Amniotic stem cell (primary cell): ENCODE measurements around the gene MEIOB.
"Not testable (repeated sequence)": the region's sequence is repeated elsewhere in the genome, so short reads cannot be mapped to it uniquely, and the experiment has no call there.

Experiments used
- DNase-seq: peaks from one replicate; lab custom pipeline; 2025; lab: John Stamatoyannopoulos, UW

MEIOB gene

DNA sequence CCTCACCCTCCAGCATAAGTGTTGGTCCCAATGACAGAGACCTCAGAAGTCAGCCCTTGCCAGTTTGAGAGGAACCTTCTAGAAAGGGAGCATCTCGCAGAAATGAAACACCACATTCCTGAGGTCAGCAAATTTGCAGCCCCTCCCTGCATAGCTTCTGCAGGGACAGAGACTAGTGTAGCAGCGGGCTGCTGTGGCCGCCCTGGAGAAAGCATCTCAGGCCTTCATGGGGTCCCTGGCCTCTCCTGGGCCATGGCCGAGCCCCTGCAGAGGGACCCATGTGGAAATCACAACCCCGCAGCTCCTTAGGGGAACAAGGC, 34.8 kb upstream of the MEIOB start:
- DNase-seq: no peak

DNA sequence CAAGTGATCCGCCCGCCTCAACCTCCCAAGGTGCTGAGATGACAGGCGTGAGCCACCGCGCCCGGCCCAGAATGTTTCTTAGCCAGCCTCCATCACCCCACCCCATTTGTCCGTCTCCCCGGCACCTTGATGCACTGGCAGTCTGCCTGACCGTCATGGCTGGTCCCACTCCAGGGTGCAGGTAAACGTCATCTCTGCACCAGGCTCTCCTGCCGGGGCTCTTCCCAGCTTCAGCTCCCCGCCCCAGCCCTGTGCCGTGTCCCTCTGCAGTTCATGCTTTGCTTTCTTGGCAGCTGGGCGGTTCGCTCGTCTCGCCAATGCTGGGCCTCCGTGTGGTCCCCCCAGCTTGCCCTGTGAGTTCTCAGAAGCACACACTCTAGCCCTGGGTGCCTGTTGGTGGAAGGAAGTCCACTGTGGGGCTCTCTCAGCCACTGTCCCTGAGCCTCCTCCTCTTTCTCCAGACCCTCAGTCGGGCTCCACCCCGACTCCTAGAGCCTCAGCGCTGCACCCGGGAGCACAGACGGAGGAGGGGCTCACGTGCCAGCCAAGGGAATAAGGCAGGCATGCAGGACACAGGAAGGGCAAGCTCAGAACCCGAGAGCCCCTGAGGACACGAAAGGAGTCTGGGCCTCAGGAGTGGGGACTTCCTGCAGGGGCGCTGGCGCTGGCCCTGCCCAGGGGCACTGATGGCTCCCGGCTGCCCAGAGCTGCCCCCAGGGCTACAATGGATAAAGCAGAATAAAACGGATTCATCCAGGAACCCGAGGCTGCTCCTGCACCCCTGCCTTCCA, 34.3 kb upstream of the MEIOB start:
- no peak for DNase-seq

DNA sequence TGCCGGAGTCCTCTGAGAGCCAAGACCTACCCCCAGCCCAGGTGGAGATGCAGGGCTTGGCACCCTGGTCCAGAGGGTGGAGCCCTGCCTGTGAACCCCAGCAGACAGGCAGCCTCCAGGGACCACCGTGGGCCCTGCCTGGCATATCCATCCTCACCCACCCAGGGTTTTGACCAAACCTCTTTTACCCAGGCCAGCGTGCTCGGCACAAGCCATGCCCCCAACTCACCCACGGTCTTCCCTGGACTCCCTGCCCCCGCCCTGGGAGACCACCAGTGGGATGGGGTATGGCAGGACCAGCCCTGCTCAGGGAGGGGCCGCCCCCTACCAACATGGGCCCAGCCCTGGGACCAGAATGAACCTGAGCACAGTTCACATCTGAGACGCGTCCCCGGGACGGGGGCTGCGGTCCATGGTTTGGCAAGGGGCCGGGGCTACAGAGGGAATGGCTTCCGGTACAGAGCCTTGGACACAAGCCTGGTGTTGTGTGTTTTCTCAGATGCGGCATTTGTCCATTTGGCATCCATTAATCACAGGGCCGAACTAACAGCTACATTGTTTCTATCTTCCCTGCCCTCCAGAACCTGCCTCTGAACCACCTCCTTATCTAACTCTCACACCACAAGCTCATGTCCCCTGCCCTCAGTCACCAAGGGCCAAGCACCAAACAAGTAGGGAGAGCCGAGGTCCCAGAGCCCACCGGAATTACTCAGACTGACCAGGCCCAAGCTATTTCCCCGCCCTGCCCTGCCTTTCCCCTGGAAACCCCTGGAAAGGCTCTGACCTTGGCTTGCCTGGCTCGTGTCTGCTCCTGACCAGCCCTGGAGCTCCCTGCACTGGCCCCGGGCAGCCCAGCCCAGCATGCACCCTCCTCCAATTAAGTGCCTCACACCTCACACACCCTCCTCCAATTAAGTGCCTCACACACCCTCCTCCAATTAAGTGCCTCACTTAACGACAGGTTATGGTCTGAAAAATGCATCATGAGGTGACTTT, 32.2 kb upstream of the MEIOB start:
- DNase-seq: no peak

DNA sequence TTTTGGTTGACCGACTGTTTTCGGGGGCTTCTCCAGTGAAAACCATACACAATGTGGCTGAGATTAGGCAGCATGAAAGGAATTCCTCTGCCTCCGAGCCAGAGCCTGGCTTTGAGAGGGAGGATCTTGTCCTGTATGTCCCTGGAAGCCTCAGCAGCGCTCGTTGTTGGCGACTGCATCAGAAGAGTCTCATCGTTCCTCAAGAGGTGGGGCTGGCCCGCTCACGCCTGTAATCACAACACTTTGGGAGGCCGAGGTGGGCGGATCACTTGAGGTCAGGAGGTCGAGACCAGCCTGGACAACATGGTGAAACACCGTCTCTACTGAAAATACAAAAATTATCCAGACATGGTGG, 31.2 kb upstream of the MEIOB start:
- no peak for DNase-seq

DNA sequence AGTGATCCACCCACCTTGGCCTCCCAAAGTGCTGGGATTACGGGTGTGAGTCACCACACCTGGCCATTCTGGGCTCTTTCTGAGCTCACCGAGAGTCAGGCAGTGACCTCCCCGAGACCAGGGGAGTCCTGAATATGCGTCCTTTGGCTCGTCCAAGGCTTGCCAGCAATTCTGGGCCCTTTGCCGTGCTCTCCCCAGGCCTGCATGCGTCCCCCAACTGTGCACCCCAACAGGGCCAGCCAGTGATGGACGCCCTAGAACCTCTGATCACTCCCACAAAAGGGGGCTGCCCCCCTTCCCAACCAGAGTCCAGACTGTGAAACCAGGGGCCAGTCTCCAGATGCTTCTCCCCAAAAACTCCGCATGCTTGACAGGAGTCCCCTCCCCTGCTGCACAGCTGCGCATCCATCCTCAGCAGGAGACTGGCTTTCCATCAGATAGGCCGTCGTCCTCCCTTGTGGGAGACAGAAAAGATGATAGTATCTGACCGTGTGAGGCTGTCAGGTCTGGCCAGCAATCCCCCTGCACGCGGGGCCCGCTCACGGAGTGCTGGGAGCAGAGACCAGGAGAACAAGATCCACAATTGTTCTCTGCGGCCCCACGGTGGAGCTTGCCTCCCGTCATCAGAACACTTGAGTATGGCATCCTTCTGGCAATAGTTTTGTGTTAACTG, 30.7 kb upstream of the MEIOB start:
- DNase-seq: no peak

DNA sequence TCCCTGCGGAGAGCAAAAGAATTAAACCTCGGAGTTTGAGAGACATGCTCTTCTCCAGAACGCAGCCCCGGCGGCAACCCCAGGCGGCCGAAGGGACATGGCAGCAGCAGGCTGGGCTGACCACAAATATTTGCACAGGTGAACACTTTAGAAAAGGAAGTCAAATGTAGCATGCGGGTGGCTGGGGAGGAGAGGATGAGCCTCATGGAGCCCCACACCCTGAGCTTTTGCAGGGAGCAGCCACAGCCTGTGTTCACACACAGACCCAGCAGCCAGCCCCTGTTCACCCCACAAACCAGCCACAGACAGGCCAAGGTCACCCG, 28.4 kb upstream of the MEIOB start:
- no peak for DNase-seq

DNA sequence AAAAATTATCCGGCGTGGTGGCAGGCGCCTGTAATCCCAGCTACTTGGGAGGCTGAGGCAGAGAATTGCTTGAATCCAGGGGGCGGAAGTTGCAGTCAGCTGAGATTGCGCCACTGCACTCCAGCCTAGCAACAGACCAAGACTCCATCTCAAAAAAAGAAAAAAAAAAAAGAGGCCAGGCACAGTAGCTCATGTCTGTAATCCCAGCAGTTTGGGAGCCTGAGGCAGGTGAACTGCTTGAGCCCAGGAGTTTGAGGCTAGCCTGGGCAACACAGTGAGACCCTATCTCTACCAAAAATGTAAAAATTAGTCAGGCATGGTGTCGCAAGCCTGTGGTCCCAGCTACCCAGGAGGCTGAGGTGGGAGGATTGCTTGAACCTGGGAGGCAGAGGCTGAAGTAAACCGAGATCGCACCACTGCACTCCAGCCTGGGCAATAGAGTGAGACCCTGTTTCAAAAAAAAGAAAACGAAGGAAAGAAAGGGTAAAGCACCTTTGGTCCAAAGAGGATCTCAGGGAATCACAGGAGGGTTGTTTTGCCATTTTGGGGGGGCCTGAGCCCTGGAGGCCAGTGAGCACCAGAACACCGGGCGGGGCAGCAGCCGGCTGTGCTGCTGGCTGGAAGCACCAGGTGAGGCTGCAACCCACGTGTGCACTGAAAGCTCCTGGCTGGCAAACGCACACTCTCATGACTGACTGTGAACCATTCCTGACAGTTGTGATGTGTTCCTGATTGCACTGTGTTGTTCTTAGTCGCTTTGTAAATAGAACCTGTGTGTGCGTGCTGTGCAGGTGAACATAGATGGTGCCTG, 27.9 kb upstream of the MEIOB start:
- no peak for DNase-seq

DNA sequence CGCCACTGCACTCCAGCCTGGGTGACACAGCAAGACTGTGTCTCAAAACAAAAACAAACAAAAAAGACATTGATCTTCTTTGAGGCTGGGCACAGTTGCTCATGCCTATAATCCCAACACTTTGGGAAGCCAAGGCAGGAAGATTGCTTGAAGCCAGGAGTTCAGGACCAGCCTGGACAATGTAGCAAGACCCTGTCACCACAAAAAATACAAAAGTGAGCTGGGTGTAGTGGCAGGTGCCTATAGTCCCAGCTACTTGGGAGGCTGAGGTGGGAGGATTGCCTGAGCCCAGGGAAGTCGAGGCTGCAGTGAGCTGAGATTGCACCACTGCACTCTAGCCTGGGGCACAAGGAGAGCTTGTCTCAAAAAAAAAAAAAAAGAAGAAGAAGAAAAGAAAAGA, 25.7 kb upstream of the MEIOB start:
- not testable (repeated sequence) for DNase-seq

DNA sequence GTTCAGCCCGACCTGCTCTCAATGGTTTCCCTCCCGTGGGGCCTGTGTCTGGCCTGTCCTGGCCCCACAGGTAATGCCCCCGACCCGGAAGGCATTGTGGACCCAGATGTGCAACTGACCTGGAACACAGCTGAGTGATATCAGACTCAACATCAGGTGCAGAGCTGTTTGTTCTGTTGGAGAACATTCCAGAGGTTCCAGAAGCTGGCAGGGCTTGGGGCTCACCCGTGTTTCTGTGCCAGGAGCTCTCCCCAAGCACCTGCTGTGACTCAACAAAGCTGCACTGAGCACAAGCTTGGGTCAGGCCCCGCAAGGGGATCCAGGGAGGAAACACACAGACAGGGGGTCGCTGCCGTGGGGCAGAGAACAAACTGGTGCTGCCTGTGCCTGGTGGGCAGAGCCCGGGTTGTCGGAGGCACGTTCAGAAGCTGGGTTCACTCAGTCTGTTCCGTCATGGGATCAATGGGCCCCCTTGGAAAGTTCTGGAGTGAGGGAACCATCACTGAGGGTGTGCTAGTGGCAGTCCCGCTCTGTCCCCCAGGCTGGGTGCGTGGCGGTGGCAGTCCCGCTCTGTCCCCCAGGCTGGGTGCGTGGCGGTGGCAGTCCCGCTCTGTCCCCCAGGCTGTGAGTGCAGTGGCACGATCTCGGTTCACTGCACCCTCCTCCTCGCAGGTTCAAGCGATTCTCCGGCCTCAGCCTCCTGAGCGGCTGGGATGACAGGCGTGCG, 24.1 kb upstream of the MEIOB start:
- no peak for DNase-seq

DNA sequence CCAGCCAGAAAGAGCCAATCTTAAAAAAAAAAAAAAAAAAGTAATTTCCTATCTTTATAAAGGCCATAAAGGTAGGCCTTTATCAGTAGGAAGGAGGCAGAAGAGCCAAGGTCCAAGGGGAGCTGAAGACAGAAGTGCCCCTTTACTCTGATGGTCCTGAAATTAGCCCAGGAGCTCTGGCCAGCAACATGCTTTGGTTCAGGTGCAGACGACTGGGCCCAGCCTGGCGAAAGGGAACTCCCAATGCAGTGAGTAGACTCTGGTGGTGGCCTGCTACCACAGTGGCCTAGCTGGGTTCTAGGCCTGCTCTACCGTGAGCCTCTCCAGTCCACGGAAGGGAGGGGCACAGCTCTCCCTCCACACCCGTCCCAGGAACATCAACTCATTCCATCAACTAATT, 23.1 kb upstream of the MEIOB start:
- no peak for DNase-seq

DNA sequence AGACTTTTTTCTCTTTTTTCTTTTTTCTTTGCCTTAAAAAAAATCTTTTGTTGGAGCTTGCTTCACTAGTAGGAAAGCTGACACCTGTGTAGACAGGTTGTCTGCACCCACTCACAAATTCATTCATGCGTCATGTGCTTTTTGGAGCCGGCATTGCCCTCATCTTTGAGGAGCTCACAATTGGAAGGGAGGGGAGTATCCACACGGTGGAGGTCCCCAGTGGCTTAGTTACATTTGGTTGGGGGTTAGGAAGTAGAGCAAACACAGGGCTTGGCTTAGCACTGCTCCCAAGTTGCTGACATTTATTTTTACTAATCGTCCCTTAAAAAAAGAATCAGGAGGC, 18.7 kb upstream of the MEIOB start:
- DNase-seq: no peak

DNA sequence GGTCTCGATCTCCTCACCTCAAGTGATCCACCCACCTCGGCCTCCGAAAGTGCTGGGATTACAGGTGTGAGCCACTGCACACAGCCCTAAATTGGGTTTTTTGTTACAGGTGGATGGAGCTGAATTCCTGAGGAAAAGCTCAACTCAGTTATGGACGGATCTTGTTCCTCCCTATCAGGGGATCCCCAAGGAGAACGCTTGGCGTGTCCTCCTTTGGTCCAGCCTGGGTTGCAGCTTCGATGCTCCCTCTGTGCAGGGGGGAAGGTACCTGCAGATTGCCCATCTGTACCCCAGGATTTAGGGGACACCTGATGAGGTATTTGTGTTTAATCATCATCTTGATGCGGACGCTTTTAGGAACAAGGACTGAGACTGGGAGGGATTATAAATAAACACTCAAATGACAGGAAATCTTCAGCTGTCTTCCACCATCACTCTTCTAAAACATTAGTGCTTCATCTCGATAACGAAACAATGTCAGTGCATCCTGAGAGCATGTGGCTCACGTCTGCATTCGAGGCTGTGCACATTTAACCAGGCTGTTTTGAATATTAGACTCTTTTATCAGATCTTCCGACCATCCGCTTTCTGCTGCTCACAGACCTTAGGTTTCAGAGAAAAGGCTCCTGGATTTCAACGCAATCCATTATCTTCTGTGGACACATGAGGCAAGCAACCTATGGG, 18.2 kb upstream of the MEIOB start:
- DNase-seq: no peak

DNA sequence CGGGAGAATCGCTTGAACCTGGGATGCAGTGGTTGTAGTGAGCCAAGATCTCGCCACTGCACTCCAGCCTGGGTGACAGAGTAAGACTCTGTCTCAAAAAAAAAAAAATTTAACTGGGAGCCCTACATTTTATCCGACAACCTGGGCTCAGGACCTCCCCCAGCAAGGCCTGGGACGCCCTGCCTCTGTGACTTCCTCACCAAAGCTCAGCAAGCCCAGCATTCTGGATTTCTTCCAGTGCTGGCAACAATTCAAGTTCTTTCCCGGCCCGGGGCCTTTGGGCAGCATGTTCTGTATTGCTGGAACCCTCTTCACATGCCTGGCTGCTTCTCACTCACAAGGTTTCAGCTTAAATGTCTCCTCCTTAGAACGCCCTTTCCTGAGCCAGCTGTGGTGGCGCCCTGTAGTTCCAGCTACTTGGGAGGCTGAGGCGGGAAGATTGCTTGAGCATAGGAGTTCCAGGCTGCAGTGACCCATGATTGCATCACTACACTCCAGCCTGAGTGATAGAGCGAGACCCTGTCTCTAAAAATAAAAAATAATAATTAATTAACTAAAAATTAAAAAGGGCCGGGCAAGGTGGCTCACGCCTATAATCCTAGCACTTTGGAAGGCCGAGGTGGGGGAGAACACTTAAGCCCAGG, 15.9 kb upstream of the MEIOB start:
- DNase-seq: no peak

DNA sequence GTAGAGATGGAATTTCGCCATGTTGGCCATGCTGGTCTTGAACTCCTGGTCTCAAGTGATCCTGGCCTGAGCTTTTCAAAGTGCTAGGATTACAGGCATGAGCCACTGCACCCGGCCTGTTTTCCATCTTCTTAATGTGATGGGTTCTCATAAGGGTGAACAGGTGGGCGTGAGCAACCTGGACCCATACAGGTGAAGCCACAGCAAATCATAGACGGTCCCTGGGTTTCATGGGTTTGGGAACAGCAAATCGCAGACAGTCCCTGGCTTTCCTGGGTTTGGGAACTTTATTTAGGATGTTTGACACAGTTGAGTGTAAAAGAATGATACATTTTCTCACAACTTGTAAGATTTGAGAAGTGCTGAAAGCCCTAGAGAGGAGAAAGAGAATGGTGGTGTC, 12.9 kb upstream of the MEIOB start:
- no peak for DNase-seq

DNA sequence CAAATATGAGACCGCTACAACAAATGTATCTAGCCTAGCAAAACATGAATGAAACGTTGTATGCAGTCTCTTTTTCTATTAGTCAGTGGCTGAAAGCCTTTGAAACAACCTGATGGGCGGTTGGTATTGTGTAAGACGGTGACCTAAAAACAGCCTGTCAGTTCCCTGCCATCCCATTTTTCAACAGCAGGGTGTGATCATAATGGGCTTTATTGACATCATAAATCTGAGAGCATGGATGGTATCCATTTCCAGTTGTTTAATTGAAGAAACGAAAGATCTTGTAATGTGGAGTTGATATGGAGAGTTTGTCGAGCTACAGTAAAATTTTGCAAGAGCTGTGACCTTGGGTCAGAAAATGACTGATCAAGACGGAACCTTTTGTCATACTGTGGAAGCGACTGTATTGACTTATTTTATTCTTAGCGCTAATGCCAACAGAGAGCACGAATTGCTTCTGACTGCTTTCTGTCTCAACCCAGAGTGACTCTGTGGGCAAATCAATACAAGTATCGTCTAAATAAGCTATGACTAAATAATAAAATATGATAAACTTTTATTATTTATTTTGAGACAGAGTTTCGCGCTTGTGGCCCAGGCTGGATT, 12.3 kb upstream of the MEIOB start:
- DNase-seq: no peak

DNA sequence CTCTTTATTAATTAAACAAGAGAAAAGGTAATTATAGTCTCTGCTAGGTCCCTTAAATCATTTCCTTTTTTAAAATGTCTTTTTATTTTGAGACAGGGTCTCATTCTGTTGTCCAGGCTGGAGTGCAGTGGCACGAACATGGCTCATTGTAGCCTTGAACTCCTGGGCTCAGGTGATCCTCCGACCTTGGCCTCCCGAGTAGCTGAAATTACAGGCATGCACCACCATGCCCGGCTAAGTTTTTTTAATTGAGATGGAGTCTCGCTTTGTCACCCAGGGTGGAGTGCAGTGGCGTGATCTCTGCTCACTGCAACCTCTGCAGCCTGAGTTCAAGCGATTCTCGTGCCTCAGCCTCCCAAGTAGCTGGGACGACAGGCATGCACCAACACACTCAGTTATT, 9.2 kb upstream of the MEIOB start:
- DNase-seq: not testable (repeated sequence)

DNA sequence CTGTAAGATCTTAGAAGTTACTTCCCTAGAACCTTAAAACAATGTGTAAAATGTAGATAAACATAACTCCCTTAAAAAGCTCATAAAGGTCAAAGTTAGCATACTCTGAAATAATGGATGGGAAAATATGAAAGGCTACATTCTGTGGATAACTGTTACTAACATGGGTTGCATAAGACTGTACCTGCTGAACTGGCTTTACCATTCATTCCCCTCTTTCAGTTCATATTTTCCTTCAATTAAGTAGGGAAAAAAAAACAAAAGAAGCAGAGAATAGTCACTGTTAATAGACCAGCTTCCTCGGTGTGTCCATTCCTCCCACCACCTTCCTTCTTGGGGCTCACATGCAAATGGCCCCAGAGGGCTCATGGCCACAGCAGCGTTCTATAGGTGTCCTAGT, 7.5 kb upstream of the MEIOB start:
- no peak for DNase-seq

DNA sequence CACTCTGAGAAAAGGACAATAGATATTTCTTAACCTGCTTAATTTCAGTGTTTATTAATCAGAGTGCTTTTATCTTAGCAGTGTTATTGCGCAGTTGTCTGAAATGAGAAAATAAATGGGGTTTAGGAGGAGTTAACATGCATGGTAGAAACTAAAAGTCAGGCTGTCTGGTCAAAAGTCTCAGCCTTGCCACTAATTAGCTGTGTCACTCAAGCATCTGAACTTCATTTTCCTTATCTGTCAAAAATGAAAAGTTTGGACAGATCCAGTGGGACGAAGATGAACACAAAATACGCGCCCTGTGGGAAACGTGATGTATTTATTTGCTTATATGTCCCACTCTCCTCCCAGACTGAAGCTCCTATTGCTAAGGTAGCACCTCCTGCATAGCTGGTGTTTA, 6.3 kb upstream of the MEIOB start:
- no peak for DNase-seq

DNA sequence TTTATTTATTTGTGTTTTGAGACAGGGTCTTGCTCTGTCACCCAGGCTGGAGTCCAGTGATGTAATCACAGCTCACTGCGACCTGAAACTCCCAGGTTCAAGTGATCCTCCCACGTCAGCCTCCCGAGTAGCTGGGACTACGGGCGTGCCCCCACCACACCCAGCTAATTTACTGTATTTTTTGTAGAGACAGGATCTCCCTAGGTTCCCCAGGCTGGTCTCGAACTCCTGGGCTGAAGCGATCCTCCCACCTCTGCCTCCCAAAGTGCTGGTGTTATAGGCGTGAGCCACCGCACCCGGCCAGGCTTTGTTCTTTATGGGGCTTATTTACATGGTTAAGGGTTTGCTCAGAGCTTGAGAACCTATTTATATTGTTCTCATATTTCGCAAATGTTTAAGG, 5.8 kb upstream of the MEIOB start:
- no peak for DNase-seq

DNA sequence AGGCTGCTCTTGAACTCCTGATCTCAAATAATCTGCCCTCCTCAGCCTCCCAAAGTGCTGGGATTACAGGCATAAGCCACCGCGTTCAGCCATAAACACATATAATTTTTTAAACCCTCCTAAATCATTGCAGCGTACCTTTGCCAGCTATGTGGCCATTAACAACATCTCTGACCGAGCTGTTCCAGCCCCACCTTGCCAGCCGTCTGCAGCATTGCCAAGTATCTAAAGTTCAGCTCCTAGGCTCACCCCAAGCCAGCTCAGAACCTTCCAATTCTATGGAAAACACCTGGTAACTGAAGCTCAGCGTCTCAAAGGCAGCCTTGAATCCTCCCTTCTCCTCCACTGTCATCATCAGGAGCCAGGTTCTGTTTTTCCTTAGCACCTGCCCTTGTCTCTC, 5.1 kb upstream of the MEIOB start:
- no peak for DNase-seq
